GM19468 (cell line): ENCODE measurements around the gene TMEM11.
"Not testable (repeated sequence)": the region's sequence is repeated elsewhere in the genome, so short reads cannot be mapped to it uniquely, and the experiment has no call there.

Experiments
- ATAC-seq: cut with Tn5 transposase; IDR thresholded peaks from one replicate; pipeline ENCODE4 v1.9.1; 2021; ENCODE audit warnings: mild to moderate bottlenecking, moderate library complexity, moderate number of reproducible peaks; ENCODE audit not compliant: unreplicated experiment; ENCODE audit errors: extremely low read depth

Gene TMEM11

DNA sequence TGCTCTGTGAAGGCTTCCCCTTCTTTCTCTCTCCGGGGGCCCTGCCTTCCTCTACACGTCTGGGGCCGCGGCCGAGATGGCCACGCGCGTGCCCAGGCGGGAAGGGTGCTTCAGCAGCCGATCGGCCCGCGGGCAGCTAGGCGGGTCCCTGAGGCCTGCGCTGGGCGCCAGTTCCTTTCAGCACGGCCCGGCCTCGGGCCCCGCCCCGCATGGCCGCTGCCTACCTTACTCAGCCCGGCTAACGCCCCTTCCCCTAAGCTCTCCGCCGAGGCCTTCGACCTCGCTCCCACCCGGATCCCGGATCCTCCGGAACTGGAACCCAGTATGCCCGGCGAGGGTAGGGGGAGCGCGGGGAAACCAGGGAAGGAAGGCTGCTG, 335 bp downstream of the TMEM11 start:
- peak; percentile 7 for ATAC-seq

GRCh38 chr17:21212826-21213637, 929 bp downstream of the TMEM11 start:
- ATAC-seq, result no peak

GRCh38 chr17:21211825-21212479, 2.0 kb downstream of the TMEM11 start:
- no peak for ATAC-seq

- no peak for ATAC-seq
Measured at GRCh38 chr17:21210411-21211076, 3.4 kb downstream of the TMEM11 start.

GRCh38 chr17:21209511-21210175, 4.3 kb downstream of the TMEM11 start:
- ATAC-seq, result no peak

GRCh38 chr17:21208352-21208751, 5.6 kb downstream of the TMEM11 start:
- no peak for ATAC-seq

GRCh38 chr17:21204935-21205334, 9.0 kb downstream of the TMEM11 start:
- ATAC-seq, result no peak

GRCh38 chr17:21202512-21202911, 11.4 kb downstream of the TMEM11 start:
- no peak for ATAC-seq

DNA sequence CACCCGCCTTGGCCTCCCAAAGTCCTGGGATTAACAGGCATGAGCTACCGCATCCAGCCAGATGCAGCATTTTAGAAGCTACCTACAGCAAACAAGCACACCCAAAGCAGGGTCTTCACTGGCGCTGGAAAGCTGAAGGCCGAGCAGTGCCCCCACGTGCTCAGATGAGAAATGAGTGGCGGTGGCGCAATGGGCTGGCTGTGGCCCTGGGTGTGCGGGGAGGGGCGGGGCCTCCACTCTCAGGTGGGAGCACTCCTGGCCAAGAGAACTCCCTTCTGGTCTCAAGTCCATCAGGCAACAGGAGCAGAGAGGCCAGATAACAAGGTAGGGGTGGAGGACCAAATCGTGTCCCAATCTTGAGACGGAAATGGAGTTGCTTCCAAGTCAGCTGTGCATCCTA, 12.1 kb downstream of the TMEM11 start:
- no peak for ATAC-seq

- ATAC-seq, result no peak
Measured at GRCh38 chr17:21201298-21201595, 12.7 kb downstream of the TMEM11 start.

DNA sequence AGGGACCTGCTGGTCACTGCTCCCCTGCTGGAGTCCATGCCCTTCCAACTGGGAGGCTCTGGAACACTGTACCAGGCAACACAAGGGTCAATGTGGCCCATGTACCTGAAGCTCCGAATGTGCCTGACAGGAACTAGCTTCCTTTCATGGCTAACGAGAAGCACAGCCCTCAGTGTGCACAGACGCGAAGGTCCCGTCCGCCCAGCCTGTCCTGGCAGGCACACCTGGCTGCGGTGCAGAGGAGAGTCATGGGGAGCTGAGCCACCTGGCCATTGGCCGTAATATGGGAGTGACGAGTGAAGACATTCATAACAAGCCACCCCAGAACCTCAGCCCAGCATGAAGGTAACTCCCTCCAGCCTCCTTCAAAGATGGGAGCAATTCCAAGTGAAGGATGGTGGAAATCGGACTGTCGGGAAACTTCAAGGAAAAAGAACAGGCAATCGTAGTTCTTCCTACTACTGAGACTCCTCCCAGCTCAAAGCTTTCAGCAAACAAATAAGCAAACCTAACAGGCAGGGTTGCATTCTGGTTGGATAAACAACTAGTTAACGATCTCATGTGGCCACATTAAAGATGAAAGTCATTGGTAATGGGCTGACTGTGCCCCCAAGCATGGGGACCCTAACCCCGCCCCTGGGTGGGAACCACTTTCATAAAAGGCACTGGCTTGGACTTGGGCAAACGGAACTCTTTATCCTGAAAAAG, 13.2 kb downstream of the TMEM11 start:
- ATAC-seq, result no peak

- no peak for ATAC-seq
Measured at GRCh38 chr17:21199856-21200255, 14.1 kb downstream of the TMEM11 start.

GRCh38 chr17:21199311-21199710, 14.7 kb downstream of the TMEM11 start:
- ATAC-seq, result no peak

DNA sequence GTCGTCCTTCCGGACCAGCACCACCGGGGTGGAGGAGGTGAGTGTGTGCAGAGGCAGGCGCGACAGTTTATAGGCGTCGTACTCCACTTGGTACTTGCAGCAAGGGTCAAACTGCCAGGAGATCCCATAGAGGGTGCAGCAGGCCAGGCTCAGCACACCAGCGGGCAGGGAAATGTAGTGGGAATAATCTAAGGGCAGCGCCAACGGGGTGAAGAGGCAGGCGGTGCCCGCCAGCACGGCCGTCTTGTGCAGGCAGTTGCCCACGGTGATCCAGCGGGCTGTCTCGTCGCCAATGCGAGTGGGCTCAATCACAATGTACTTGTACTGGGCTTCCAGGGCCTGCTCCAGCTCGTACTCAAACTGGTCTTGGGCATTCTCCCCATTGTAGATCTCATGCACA, 15.6 kb downstream of the TMEM11 start:
- ATAC-seq, result no peak

DNA sequence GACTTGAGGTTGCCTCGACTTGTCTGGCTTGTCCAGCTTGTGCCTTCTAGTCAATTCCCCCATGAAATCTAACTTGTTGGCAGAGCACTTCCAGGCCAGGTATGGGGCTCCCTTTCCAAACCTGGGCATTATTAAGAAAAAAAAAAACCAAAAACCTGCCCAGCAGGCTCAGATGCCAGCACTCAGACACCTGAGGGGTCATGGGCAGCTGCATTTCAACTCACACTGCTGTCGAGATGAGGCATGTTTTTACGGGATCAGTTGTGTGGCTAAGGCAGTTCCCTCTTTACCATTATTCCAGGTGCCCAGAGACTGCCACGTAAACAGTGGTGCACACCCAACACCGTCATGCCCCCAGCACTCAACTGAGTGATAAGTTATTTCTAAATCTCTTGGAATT, 17.8 kb downstream of the TMEM11 start:
- ATAC-seq, result no peak

- no peak for ATAC-seq
Measured at GRCh38 chr17:21194703-21195102, 19.3 kb downstream of the TMEM11 start.

- ATAC-seq, result no peak
Measured at GRCh38 chr17:21194226-21194625, 19.7 kb downstream of the TMEM11 start.

- ATAC-seq, result no peak
Measured at GRCh38 chr17:21193031-21193430, 20.9 kb downstream of the TMEM11 start.

GRCh38 chr17:21192414-21192813, 21.5 kb downstream of the TMEM11 start:
- ATAC-seq, result not testable (repeated sequence)

DNA sequence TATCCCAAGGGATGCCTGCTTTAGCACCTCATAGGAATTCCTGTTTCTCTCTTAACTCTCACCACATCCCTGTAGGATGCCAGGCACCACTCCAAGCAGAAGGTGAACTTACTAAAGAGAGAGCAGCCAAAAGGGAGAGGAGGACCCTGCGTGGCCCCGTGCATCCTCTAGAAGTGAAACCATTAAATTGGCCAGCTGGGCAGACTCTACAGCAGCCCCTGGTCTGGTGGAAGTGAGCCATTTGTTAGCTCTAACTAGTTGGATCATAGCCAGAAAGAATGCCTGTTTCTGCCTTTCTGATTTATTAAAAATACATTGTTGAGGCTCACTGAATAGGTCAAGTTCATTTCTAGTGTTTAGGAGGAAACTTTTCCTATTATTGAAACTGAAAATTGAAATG, 22.3 kb downstream of the TMEM11 start:
- no peak for ATAC-seq
